NB4 (cell line): ENCODE data around the gene MPP2.

ENCODE experiments used
- CTCF ChIP-seq: IDR thresholded peaks from one replicate; pipeline ENCODE4 v1.5.1; 2012; ENCODE audit warnings: low read depth, low read length
- MAX ChIP-seq: IDR thresholded peaks from 2 replicates; pipeline ENCODE4 v1.6.1; 2011; ENCODE audit warnings: low read depth, low read length
- MYC ChIP-seq: IDR thresholded peaks from 2 replicates; pipeline ENCODE4 v1.6.1; 2011; ENCODE audit warnings: low read depth, low read length
- POLR2A ChIP-seq: IDR thresholded peaks from 2 replicates; pipeline ENCODE4 v1.6.1; 2011; ENCODE audit warnings: mild to moderate bottlenecking; ENCODE audit not compliant: insufficient read length; ENCODE audit errors: extremely low read depth

GRCh38 chr17:43861960-43862359, 45.4 kb downstream of the MPP2 start:
- TF ChIP-seq POLR2A (no peak), CTCF (no peak), MAX (no peak), MYC (no peak)
